ENCODE measurements around the gene ADAM23.

The ADAM23 gene

GRCh38 chr2:206558492-206558891 lies 115.2 kb downstream of the ADAM23 start:
- intact Hi-C loops (cut with DNase I) = loop anchor here (5.0 kb wide), 1 partner anchor 396 kb away; no protein-coding TSS in a partner anchor
- no peak for DNase-seq

GRCh38 chr2:206561962-206562361 lies 118.6 kb downstream of the ADAM23 start:
- no peak for DNase-seq
- intact Hi-C loops (cut with DNase I) = no loop called here

DNA sequence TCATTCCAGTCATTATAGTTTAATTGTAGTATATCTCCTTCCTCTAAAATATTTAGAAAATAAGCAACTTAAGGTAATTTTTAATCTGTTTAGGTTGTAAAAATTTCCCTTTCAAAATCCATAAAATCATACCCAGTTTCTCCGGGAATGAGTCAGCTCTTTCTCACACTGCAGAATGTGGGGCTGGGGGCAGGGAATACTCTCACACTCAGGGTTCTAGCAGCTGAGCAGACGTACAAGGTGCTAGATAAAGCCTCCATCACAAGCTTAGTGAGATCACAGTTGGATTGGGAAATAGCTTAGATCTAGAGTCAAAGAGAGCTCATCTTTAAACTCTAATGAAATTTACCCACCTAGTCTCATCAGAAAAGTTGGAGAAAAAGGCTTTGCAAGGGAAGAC lies 119.0 kb downstream of the ADAM23 start:
- peak in 1 of 10 donors; percentile 55 for DNase-seq
- intact Hi-C loops (cut with DNase I) = no loop called here

DNA sequence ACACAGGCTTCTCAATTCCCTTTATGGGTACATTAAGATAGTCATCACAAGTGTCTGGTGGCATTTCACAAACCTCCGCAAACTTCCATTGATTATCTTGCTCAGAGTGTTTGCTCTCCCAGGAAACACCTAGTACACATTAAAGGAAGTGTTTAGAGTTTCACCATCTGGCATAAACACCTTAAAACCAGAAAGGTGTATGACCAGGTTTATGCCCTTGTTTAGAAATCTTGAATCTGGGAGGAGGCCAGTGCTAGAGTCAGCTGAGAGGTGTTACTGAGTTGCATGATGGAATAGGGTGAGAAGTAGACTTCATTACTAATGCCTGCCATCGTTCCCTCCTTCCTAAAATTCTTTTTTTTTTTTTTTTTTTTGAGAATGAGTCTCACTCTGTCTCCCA lies 120.0 kb downstream of the ADAM23 start:
- intact Hi-C loops (cut with DNase I) = no loop called here
- DNase-seq = no peak

DNA sequence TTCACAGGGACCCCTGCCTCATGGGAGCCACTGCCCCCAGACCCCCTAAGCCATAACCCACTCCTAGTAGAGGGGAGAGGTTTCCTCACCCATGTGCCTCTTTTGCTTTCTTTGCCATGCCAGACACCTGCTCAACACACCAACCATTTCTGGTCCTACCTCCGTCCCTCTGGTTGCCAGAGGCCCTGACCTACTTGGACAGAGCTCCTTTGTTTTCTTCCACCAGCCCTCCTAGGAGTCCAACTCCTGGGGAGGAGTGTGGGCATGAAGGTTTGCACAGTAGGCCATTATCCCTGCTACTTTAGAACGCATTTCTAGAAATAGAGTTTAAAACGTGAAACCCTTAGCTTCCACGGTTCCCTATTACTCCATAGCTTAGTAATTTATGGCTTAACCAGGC lies 122.3 kb downstream of the ADAM23 start:
- intact Hi-C loops (cut with DNase I) = no loop called here
- no peak for DNase-seq

DNA sequence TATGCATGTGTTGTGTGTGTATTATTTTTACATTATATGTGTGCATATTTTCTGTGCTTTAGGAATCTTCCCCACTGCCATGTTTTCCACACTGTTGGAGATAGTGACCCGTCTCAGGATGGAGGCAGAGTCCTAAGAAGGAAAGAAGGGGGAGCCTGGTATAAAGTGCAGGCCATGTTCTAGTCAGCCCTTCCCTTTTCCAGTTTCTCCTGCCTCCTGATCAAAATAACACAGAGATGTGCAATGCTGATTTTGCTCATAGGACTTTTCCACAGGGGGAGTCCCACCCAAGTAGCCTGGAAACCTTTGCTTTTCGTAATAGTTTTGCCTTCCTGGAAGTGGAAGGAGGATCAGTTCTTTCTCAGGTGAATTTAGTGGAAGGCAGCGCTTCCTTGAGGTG lies 126.1 kb downstream of the ADAM23 start:
- intact Hi-C loops (cut with DNase I) = no loop called here
- DNase-seq = no peak

GRCh38 chr2:206570199-206570598 lies 126.9 kb downstream of the ADAM23 start:
- no peak for DNase-seq
- intact Hi-C loops (cut with DNase I) = no loop called here

DNA sequence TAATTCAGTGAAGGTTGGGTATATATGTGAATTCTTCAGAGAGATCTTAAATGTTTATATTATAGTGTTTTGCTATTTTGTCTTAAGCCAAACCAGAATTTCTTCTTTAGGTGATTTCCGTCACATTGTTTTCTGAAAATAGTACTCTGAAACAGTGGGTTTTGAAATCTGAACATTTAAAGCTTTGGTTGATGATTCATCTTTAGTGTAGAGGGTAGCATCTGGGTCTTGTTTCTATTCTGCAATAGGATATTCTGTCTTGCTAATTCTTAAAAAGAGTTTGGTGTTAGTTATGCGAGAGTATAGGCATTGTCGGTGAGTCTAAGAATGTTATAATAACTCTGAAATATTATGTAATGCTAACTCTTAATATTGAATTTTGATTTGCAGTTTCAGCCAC lies 129.4 kb downstream of the ADAM23 start:
- no peak for DNase-seq
- intact Hi-C loops (cut with DNase I) = no loop called here

- DNase-seq = no peak
- intact Hi-C loops (cut with DNase I) = no loop called here
These were observed 130.5 kb downstream of the ADAM23 start for GRCh38 chr2:206573793-206574192.

- intact Hi-C loops (cut with DNase I) = no loop called here
- peak in 1 of 10 donors; percentile 18 for DNase-seq
These were observed 141.2 kb downstream of the ADAM23 start for GRCh38 chr2:206584323-206585116.

DNA sequence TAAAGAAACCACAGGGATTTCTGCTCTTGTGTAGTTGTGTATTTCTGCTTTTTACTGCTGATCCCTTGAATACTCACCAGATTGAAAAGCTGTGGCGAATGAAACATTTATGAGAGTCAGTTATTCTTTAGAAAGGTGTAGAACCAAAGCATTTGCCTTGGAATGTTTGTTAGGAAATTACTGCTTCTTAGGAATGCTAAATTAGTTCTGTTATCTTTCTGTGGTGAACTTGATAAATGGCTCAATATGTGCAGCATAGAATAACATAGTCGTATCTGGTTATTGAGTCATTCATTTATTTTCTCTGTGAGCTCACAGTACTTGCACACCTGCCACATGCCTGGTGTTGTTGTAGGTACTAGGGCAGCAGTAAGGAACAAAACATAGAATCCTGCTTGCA lies 142.0 kb downstream of the ADAM23 start:
- intact Hi-C loops (cut with DNase I) = no loop called here
- no peak for DNase-seq

DNA sequence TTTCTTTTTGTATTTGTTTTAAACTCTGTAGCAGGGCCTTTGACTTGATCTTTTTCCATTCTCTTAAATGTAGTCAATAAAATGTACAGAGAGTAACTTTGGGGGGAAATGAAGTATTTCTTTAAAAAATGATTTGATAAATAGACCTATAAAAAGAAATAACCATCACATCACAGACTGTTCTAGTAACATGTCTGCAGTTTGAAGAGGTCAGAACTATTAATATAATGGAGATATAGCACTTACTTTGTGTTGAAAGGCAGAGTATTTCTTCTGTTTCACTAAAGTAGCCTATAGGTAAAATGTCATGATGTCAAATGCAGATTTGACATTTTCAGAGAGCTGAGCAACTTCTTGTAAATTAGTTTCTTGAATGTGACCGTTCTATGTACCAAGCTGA lies 143.3 kb downstream of the ADAM23 start:
- DNase-seq = no peak
- intact Hi-C loops (cut with DNase I) = no loop called here

DNA sequence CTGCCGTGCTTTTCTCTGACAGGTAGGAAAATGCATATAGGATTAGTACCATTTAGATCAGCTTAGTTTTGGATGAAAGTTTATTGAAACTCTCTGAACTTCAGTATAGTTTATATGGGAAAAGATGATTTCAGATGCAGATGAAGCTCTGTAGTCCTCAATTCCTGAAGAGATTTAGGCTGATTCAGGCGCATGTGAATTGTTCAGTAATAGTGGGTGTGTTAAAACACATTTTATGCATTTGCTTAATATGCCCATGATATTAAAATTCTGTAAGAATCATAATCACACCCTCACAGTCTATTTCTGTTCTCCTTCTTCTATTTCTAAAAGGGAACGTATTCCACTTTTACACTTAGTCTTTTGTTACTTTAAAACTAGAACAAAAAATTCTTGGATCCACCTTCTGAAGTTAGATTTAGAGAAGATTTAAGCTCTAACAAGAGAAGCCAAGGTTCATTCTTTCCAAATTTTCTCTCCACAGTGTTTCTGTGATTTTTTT lies 154.4 kb downstream of the ADAM23 start:
- intact Hi-C loops (cut with DNase I) = no loop called here
- no peak for DNase-seq

GRCh38 chr2:206603243-206603642 lies 159.9 kb downstream of the ADAM23 start:
- intact Hi-C loops (cut with DNase I) = no loop called here
- no peak for DNase-seq

DNA sequence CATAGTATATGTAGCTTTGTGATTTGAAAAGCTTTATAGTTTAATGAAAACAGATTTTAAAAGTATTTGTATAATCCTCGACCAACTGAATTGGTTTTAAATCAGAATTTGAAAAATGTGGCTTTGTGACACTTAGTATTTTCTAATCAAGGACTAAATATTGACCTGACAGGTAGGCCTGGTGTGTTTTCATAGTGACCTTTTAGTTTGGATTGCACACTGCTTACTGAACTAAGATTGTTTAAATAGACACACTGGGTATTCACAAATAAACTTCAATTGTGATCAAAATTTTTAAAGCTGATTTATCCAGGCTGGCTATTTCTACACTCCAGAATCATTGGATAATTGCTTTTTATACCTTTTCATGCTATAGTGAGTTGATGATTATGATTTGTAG lies 167.1 kb downstream of the ADAM23 start:
- no peak for DNase-seq
- intact Hi-C loops (cut with DNase I) = no loop called here

GRCh38 chr2:206611191-206611590 lies 167.9 kb downstream of the ADAM23 start:
- DNase-seq = no peak
- intact Hi-C loops (cut with DNase I) = no loop called here

GRCh38 chr2:206611736-206612135 lies 168.4 kb downstream of the ADAM23 start:
- intact Hi-C loops (cut with DNase I) = no loop called here
- no peak for DNase-seq

DNA sequence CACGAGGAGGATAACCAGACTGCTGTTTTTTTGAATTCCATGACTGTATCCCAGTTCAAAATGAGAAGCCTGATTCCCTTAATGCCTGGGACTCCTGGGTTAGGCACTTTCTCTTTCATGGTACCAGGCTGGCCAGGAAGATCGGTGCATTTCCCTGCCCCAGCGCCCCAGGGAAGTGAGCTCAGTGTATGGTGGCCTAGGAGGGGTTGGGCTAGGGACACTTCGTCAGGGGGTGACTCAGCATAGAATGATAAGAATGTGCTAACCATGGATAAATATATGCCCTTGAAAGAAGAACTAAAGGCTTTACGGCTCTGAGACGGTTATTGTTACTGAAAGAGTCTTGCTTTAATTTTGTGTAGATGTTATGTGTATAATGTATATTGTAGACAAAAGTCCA lies 171.5 kb downstream of the ADAM23 start:
- no peak for DNase-seq
- intact Hi-C loops (cut with DNase I) = no loop called here

DNA sequence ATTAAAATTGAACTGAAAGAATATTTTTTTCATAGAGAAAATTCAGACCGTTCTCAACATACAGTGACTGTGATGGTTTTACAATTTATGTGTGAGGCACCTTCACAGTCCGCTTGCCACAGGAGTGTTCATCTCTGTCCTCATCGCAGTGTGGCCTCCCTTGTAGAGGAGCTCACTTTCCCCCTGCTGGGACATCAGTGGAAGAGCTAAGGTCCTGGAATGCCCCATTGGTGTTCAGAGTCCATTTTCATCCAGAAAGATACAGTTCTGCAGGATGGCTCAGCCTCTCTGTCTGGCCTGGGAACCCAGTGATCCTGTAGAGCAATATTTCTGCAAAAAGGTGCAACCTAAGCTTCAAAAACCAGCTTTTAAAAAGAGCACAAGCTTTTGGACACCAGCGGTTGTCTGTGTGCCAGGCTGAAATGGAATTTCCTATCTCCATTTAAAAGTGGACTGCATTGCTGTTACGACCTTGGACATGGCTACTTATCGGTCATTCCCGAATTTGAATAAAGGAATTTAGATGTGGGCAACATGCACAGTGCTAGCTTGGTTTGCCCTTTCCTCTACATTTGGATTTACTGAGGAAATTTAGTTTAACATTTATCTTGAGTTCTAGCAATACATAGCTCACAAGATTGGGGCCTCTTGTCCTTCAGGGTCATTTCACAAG lies 172.2 kb downstream of the ADAM23 start:
- peak in 1 of 10 donors; percentile 62 for DNase-seq
- intact Hi-C loops (cut with DNase I) = no loop called here

GRCh38 chr2:206616151-206616550 lies 172.8 kb downstream of the ADAM23 start:
- DNase-seq = no peak
- intact Hi-C loops (cut with DNase I) = no loop called here

DNA sequence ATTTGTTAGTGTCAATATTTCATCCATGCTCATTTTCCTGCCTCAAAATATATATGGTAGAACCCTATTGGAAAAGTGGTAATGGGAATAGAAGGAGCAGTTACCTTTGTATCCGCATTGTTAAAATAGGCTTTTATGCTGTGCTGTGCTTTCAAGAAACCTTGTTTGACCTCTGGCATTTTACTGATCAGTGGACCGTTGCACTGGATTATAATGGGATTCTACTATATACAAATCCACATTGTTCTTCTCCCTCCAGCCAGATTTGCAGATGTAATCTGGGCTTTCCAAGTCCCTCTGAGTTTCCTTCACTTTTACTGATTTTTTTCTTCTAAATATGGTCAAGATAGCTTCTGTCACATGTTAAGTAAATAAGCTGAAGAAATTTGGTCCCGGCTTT lies 175.7 kb downstream of the ADAM23 start:
- intact Hi-C loops (cut with DNase I) = no loop called here
- no peak for DNase-seq

DNA sequence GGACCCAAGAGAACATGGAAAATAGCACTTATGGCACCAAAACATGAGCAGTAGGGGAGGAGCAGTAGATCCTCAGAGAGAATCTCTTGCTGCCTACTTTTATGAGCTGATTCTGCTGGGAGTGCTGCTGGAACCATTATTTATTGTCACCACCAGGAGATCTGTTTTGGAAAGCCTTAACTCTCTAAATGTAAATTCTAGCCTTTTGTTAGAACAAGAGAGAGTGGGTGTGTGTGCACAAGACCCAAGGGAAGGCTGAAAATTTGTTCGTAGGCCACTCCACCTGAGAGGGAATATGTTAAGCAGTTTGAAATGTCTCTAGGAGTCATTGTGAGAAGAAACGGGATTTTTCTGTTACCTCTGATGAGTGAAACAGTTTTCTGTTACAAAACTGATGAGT lies 182.8 kb downstream of the ADAM23 start:
- intact Hi-C loops (cut with DNase I) = no loop called here

More for the DNA sequence above, 182.8 kb downstream of the ADAM23 start:
- DNase-seq = no peak

All from posterior cingulate gyrus (tissue), 11 donors.